Effector memory CD4-positive, alpha-beta T cell (primary cell): ENCODE measurements around the gene ANP32B.
"Not testable (repeated sequence)": the region's sequence is repeated elsewhere in the genome, so short reads cannot be mapped to it uniquely, and the experiment has no call there.

Experiments used
- DNase-seq, 3 donors: peaks; one replicate each; pipeline ENCODE4 v3.0.0-alpha.2; 2020
- H3K27ac ChIP-seq: 2 replicates; pipeline ENCODE4 v1.7.0; 2013; ENCODE audit warnings: mild to moderate bottlenecking, low read length, moderate library complexity; ENCODE audit not compliant: insufficient read depth, poor library complexity, severe bottlenecking
- H3K27me3 ChIP-seq: replicated peaks from 2 replicates; pipeline ENCODE4 v1.7.0; 2013; ENCODE audit warnings: mild to moderate bottlenecking, low read length; ENCODE audit not compliant: insufficient read depth, control insufficient read depth, poor library complexity, severe bottlenecking
- H3K36me3 ChIP-seq: 2 replicates; pipeline ENCODE4 v1.7.0; 2013; ENCODE audit warnings: mild to moderate bottlenecking, low read length, moderate library complexity; ENCODE audit not compliant: control insufficient read depth, insufficient read depth
- H3K4me1 ChIP-seq: 2 replicates; pipeline ENCODE4 v1.7.0; 2013; ENCODE audit warnings: low read length, mild to moderate bottlenecking; ENCODE audit not compliant: control insufficient read depth, insufficient read depth, poor library complexity, severe bottlenecking
- H3K4me3 ChIP-seq: 2 replicates; pipeline ENCODE4 v1.7.0; 2013; ENCODE audit warnings: low read length, low read depth, mild to moderate bottlenecking; ENCODE audit not compliant: insufficient read depth, poor library complexity, severe bottlenecking
- H3K9me3 ChIP-seq: 2 replicates; pipeline ENCODE4 v1.7.0; 2013; ENCODE audit warnings: mild to moderate bottlenecking, low read length, moderate library complexity; ENCODE audit not compliant: control insufficient read depth

Gene ANP32B

DNA sequence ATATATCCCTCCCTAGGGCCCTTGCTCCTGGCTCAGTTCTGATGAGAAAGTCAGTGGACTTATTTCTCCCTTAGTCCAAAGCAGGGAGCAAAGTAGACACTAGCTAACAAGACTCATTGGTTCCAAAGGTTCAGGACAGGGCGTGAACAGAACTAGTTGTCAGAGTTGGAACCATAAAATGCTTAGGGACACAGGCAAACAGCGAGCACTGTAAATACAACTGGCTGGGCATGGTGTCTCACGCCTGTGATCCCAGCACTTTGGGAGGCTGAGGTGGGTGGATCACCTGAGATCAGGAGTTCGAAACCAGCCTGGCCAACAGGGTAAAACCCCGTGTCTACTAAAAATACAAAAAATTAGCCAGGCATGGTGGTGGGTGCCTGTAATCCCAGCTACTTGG, 36.7 kb downstream of the ANP32B start:
- H3K9me3 ChIP-seq, H3K4me3 ChIP-seq, DNase-seq, H3K27me3 ChIP-seq, H3K4me1 ChIP-seq, H3K27ac ChIP-seq: not testable (repeated sequence)
- H3K36me3 ChIP-seq, result peaks cover 25% of the 10 kb centered on the region

DNA sequence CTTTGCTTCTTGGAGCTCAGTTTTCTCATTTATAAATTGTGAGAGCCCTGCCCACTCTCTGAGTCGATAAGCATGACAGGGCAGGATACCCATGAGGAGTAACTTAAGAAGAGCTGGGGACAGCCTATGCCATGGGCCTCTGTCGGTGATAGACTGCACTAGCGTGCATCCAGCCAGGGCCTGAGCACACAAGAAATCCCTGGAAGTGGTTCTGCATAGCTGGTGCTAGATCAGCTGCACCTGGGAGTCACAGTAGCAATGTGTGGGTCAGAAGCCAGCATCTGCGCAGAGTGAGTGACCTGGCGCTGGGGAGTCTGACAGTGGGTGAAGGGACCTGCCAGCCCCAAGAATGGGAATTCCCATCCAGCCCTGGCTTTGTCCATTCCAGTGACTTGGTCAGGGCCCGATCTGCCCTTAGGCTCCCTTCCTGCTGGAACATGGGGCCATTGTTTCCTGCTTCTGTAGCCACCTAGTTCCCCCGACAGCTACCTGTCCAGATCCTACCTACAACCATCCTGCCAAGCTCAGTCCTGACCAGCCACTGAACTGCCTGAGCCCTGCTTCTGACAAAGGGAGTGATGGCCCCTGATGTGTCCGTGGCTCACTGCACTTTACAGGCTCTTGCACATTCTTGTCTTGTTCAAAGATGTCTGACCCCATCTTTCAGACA, 37.5 kb downstream of the ANP32B start:
- H3K4me3 ChIP-seq, result no peak overlapping the region
- no peaks in the 10 kb centered on the region for H3K9me3 ChIP-seq
- no peaks in the 10 kb centered on the region for H3K4me1 ChIP-seq
- DNase-seq, result no peak
- H3K36me3 ChIP-seq, result peaks cover 19% of the 10 kb centered on the region
- no peaks in the 10 kb centered on the region for H3K27me3 ChIP-seq
- no peak overlapping the region for H3K27ac ChIP-seq

DNA sequence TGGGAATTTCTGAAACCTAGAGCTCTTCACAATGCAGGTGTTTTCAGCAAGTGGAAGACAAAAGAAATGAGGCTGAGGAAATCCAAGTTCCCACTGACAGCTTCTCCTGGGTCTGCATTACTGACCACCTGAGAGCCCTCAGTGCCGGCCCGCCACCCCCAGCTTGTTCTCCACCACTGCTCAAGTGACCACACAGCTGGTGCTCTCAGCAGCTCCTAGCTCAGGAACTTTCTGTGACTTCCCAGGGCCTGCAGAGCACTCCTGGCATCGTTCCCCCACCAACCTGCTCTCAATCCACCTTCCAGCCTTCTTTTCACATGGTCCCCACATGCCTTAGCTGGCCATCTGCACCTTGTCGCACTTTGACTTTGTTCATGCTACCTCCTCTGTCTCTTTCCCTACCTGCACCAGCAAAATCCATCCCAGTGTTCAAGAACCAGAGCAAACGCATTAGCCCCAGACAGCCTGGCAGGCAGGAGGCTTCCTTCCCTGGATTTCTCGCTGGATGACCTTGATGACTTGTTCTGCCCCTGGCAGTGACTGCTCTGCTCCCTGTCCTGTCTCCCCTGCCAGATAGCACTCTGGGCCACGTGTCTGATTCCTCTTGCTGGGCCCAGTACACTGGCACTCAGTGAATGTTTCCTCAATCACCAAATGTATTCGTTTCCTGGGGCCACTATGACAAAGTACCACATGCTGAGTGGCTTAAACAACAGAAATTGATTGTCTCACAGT, 38.3 kb downstream of the ANP32B start:
- no peaks in the 10 kb centered on the region for H3K4me1 ChIP-seq
- H3K27ac ChIP-seq, result no peak overlapping the region
- DNase-seq, result no peak
- H3K4me3 ChIP-seq, result no peak overlapping the region
- H3K9me3 ChIP-seq, result no peaks in the 10 kb centered on the region
- H3K27me3 ChIP-seq, result no peaks in the 10 kb centered on the region
- peaks cover 11% of the 10 kb centered on the region for H3K36me3 ChIP-seq

DNA sequence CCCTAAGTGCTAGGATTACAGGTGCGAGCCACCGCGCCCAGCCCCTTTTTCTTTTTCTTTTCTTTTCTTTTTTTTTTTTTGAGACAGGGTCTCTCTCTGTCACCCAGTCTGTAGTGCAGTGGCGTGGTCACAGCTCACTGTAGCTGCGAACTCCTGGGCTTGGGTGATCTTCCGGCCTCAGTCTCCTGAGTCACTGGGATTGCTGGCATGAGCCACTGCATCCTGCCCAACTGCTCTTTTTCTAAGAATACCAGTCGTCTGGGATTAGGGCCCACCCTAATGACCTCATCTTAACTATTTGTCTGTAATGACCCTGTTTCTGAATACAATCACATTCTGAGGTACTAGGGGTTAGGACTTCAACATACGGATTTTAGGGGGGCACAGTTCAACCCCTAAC, 39.3 kb downstream of the ANP32B start:
- Histone ChIP-seq H3K27ac (no peak overlapping the region), H3K4me3 (no peak overlapping the region), H3K9me3 (no peaks in the 10 kb centered on the region), H3K27me3 (no peaks in the 10 kb centered on the region), H3K4me1 (no peaks in the 10 kb centered on the region), H3K36me3 (peaks cover 11% of the 10 kb centered on the region)
- DNase-seq, result no peak

DNA sequence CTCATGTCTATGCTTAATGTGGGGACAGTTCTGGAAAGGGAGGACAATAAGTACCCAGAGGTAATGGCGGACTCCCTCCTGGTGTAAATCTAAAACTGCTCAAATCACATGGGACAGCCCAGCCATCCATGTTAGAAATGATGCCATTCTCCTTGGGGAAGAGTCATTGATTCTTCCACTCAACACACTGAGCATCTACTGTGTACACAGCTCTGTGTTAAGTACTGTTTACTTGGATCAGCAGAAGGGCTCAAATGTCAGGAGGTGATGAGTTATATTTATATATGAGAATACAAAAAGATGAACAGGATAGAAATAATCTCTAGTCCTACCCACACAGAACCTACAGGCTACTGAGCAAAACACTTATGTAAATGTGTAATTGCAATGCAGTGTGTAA, 41.6 kb downstream of the ANP32B start:
- Histone ChIP-seq H3K4me1 (no peaks in the 10 kb centered on the region), H3K27ac (no peak overlapping the region), H3K9me3 (no peaks in the 10 kb centered on the region), H3K4me3 (no peak overlapping the region), H3K27me3 (no peaks in the 10 kb centered on the region), H3K36me3 (no peaks in the 10 kb centered on the region)
- no peak for DNase-seq

DNA sequence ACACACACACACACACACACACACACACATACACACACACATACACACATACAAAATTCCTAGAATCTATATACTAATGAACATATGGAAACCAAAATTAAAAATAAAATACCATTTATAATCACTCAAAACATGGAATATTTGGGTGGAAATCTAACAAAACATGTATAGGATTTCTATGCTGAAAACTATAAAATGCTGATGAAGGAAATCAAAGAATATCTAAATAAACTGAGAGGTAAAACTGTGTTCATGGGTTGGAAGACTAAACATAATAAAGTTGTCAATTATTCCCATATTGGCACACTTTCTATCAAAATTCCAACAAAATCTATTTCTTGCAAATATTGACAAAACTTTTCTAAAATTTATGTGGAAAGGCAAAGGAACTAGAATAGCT, 48.0 kb downstream of the ANP32B start:
- Histone ChIP-seq H3K27me3 (no peaks in the 10 kb centered on the region), H3K36me3 (no peaks in the 10 kb centered on the region), H3K4me3 (no peak overlapping the region), H3K9me3 (no peaks in the 10 kb centered on the region), H3K4me1 (no peaks in the 10 kb centered on the region), H3K27ac (no peak overlapping the region)
- no peak for DNase-seq

DNA sequence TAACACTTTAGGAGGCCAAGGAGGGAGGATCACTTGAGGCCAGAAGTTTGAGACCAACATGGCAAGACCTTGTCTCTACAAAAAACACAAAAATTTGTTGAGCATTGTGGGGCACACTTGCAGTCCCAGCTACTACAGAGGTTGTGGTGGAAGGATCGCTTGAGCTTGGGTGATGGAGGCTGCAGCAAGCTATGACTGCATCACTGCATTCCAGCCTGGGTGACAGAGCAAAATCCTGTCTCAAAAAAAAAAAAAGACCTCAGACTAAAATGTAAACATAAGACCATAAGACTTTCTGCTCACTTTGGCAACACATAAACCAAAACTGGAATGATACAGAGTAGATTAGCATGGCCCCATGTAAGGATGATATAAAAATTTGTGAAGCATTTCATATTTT, 48.8 kb downstream of the ANP32B start:
- Histone ChIP-seq H3K27ac (no peak overlapping the region), H3K36me3 (no peaks in the 10 kb centered on the region), H3K4me1 (no peaks in the 10 kb centered on the region), H3K9me3 (no peaks in the 10 kb centered on the region), H3K27me3 (no peaks in the 10 kb centered on the region), H3K4me3 (no peak overlapping the region)
- no peak for DNase-seq

DNA sequence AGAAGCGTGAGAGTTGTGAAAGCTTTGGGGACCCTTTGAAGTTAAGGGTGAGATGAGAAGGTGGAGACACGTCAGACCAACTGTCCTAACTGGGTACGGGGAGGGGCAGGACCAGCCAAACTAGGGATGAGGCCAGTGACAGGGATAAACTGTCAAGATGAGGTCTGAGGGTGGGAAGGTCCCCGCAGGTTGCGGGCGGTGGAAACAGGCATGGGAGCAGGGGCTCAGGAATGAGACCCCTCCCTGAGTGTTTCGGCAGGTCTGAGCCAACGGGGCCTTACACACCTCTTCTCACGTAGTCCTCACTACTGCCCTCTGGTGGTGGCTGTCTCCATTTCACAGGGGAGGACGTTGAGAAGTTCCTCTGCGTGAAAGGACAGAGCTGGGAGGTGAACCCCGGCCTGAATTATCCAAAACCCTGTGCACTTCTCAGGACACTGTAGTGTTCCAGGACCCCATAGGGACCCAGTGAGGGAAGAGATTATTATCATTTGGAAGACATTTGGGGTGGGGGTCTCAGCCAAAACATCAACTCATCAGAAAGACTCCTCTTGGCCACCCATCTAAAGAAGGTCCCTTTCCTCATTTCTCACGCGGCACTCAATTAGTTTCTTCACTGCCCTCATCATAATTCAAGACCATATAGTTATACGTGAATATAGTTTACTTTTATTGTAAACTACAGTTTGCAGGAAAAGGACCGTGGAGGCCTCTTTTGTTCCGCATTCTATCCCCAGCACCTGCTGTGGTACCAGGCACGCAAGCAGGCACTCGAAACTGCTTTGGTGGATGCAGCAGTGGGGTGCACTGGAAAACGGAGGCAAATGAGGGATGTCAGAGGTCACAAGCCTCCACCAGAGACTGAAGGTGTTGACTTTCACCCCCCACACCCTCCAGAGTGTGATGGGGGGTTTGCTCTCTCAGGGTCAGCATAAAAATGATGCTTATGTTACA, 51.7 kb downstream of the ANP32B start:
- no peaks in the 10 kb centered on the region for H3K36me3 ChIP-seq
- DNase-seq, result peak; percentile 72 to 86 (median 80)
- H3K9me3 ChIP-seq, result no peaks in the 10 kb centered on the region
- no peak overlapping the region for H3K27ac ChIP-seq
- no peaks in the 10 kb centered on the region for H3K27me3 ChIP-seq
- H3K4me3 ChIP-seq, result no peak overlapping the region
- no peaks in the 10 kb centered on the region for H3K4me1 ChIP-seq

DNA sequence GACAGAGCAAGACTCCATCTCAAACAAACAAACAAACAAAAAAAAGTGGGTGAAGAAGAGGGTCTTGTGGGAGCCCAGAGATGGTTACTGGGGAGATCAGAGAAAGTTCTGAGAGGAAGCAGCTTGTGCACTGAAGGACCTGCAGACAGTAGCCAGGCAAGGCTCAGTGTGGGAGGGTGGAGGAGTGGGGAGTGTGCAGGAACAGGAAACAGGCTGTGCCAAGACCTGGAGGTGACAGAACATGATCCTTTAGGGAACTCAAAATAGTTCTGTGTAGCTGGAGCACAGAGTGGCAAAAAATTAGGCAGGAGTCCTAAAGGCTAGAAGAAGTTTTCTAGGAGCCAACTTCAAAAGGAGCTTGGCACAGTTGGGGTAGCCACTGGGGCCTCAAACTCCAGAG, 54.2 kb downstream of the ANP32B start:
- Histone ChIP-seq H3K27ac (no peak overlapping the region), H3K9me3 (no peaks in the 10 kb centered on the region), H3K36me3 (no peaks in the 10 kb centered on the region), H3K4me3 (no peak overlapping the region), H3K27me3 (no peaks in the 10 kb centered on the region), H3K4me1 (no peaks in the 10 kb centered on the region)
- no peak for DNase-seq

DNA sequence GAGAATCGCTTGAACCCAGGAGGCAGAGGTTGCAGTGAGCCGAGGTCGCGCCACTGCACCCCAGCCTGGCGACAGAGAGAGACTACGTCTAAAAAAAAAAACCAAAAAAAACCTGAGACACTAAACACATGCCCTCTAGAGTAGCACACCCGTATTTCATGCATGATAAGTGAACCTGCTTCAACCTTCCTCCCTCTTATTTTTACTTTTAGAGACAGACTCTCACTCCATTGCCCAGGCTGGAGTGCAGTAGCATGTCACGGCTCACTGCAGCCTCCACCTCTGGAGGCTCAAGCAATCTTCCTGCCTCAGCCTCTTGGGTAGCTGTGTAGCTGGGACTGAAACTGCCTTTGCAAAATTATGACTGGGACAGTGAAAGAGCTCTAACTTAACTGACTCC, 55.8 kb downstream of the ANP32B start:
- H3K27ac ChIP-seq, result no peak overlapping the region
- no peaks in the 10 kb centered on the region for H3K4me1 ChIP-seq
- no peak for DNase-seq
- H3K4me3 ChIP-seq, result no peak overlapping the region
- H3K27me3 ChIP-seq, result no peaks in the 10 kb centered on the region
- no peaks in the 10 kb centered on the region for H3K36me3 ChIP-seq
- no peaks in the 10 kb centered on the region for H3K9me3 ChIP-seq
